H9 (cell line): ENCODE results near the gene JMJD1C. TPM values are rescaled to one million over a fixed set of nuclear protein-coding genes. Genes with fewer than 3 reads are reported as not detected.

Source experiments
- DNase-seq: peaks from one replicate; pipeline ENCODE4 v3.0.0-alpha.2; 2017
- H2AFZ ChIP-seq: one replicate; pipeline ENCODE4 v1.6.1; 2013; ENCODE audit warnings: mild to moderate bottlenecking, low read length, control low read depth, moderate library complexity
- H2AK5ac ChIP-seq: 2 replicates; pipeline ENCODE4 v1.6.1; 2013; ENCODE audit warnings: low read length, control low read depth, mixed read lengths; ENCODE audit not compliant: insufficient read length
- H2BK120ac ChIP-seq: one replicate; pipeline ENCODE4 v1.6.1; 2013; ENCODE audit warnings: low read depth, mild to moderate bottlenecking, low read length, control low read depth, inconsistent platforms; ENCODE audit not compliant: poor library complexity, severe bottlenecking
- H2BK12ac ChIP-seq: 2 replicates; pipeline ENCODE4 v1.6.1; 2013; ENCODE audit warnings: low read length, control low read depth, mixed read lengths, low read depth; ENCODE audit not compliant: insufficient read length
- H2BK15ac ChIP-seq: 2 replicates; pipeline ENCODE4 v1.6.1; 2013; ENCODE audit warnings: low read depth, low read length, control low read depth
- H2BK20ac ChIP-seq: one replicate; pipeline ENCODE4 v1.6.1; 2013; ENCODE audit warnings: low read depth, mild to moderate bottlenecking, low read length, control low read depth, inconsistent platforms; ENCODE audit not compliant: poor library complexity, severe bottlenecking
- H2BK5ac ChIP-seq: 2 replicates; pipeline ENCODE4 v1.6.1; 2013; ENCODE audit warnings: low read length, control low read depth, mixed read lengths; ENCODE audit not compliant: insufficient read length
- H3K14ac ChIP-seq: 2 replicates; pipeline ENCODE4 v1.6.1; 2013; ENCODE audit warnings: low read length, control low read depth; ENCODE audit not compliant: insufficient read depth
- H3K18ac ChIP-seq: 2 replicates; pipeline ENCODE4 v1.6.1; 2013; ENCODE audit warnings: low read depth, mild to moderate bottlenecking, mixed read lengths, low read length, control low read depth; ENCODE audit not compliant: insufficient read length
- H3K23ac ChIP-seq: 2 replicates; pipeline ENCODE4 v1.6.1; 2013; ENCODE audit warnings: low read length, control low read depth, mixed read lengths, low read depth; ENCODE audit not compliant: insufficient read length
- H3K23me2 ChIP-seq: 2 replicates; pipeline ENCODE4 v1.6.1; 2013; ENCODE audit warnings: low read depth, mild to moderate bottlenecking, mixed read lengths, low read length, control low read depth; ENCODE audit not compliant: insufficient read length, poor library complexity, severe bottlenecking
- H3K27ac ChIP-seq: 2 replicates; pipeline ENCODE4 v1.5.1; 2013; ENCODE audit warnings: low read length, control low read depth, mixed read lengths, low read depth; ENCODE audit not compliant: insufficient read length
- H3K27me3 ChIP-seq: 2 replicates; pipeline ENCODE4 v1.6.1; 2013; ENCODE audit warnings: low read length, control low read depth, inconsistent platforms; ENCODE audit not compliant: insufficient read depth
- H3K4ac ChIP-seq: 2 replicates; pipeline ENCODE4 v1.6.1; 2013; ENCODE audit warnings: low read depth, mild to moderate bottlenecking, control low read depth, inconsistent platforms, low read length, moderate library complexity
- H3K4me1 ChIP-seq: 2 replicates; pipeline ENCODE4 v1.6.1; 2013; ENCODE audit warnings: low read length, control low read depth, inconsistent platforms; ENCODE audit not compliant: insufficient read depth
- H3K4me2 ChIP-seq: 2 replicates; pipeline ENCODE4 v1.6.1; 2013; ENCODE audit warnings: low read length, control low read depth, mixed read lengths; ENCODE audit not compliant: insufficient read length, insufficient read depth
- H3K56ac ChIP-seq: 2 replicates; pipeline ENCODE4 v1.6.1; 2013; ENCODE audit warnings: low read depth, mild to moderate bottlenecking, mixed read lengths, low read length, control low read depth; ENCODE audit not compliant: insufficient read length
- H3K79me1 ChIP-seq: 2 replicates; pipeline ENCODE4 v1.6.1; 2013; ENCODE audit warnings: low read depth, mild to moderate bottlenecking, moderate library complexity, low read length, control low read depth, inconsistent platforms; ENCODE audit not compliant: insufficient read depth, poor library complexity, severe bottlenecking
- H3K79me2 ChIP-seq: 2 replicates; pipeline ENCODE4 v1.6.1; 2013; ENCODE audit warnings: low read length, control low read depth, inconsistent platforms; ENCODE audit not compliant: insufficient read depth
- H3K9ac ChIP-seq: 2 replicates; pipeline ENCODE4 v1.6.1; 2013; ENCODE audit warnings: low read length, control low read depth, mixed read lengths; ENCODE audit not compliant: insufficient read length; ENCODE audit errors: extremely low read depth
- H3K9me3 ChIP-seq: one replicate; pipeline ENCODE4 v1.6.1; 2013; ENCODE audit warnings: low read depth, low read length, inconsistent platforms; ENCODE audit not compliant: control insufficient read depth
- H3T11ph ChIP-seq: one replicate; pipeline ENCODE4 v1.6.1; 2013; ENCODE audit warnings: mild to moderate bottlenecking, low read length, control low read depth, inconsistent platforms
- H4K20me1 ChIP-seq: one replicate; pipeline ENCODE4 v1.6.1; 2013; ENCODE audit not compliant: control insufficient read depth, insufficient read length, insufficient read depth
- H4K5ac ChIP-seq: 2 replicates; pipeline ENCODE4 v1.6.1; 2013; ENCODE audit warnings: low read depth, mild to moderate bottlenecking, mixed read lengths, low read length, control low read depth; ENCODE audit not compliant: insufficient read length
- H4K8ac ChIP-seq: replicated peaks from 2 replicates; pipeline ENCODE4 v1.6.1; 2013; ENCODE audit warnings: low read length, control low read depth, mixed read lengths, low read depth; ENCODE audit not compliant: insufficient read length
- H4K91ac ChIP-seq: 2 replicates; pipeline ENCODE4 v1.6.1; 2013; ENCODE audit warnings: low read depth, mild to moderate bottlenecking, moderate library complexity, mixed read lengths, low read length, control low read depth; ENCODE audit not compliant: insufficient read length
- H3K27ac Mint-ChIP-seq, 3 experiments: 2 replicates in 2 of 3; 3 replicates in 1 of 3; pipeline ENCODE4 v1.8.0; 2020 to 2021; ENCODE audit warnings: mixed read lengths in 3 of 3, mild to moderate bottlenecking in 1 of 3, moderate library complexity in 1 of 3
- H3K27me3 Mint-ChIP-seq: 2 replicates; pipeline ENCODE4 v1.8.0; 2021; ENCODE audit warnings: low read depth, mild to moderate bottlenecking, moderate library complexity, mixed read lengths
- H3K36me3 Mint-ChIP-seq, 3 experiments: 2 replicates in 2 of 3; 3 replicates in 1 of 3; pipeline ENCODE4 v1.8.0; 2020 to 2021; ENCODE audit warnings: low read depth in 3 of 3, mixed read lengths in 3 of 3; ENCODE audit not compliant: insufficient read depth in 1 of 3
- H3K4me1 Mint-ChIP-seq, 2 experiments: 2 replicates each; pipeline ENCODE4 v1.8.0; 2020; ENCODE audit warnings: mixed read lengths in 2 of 2
- H3K4me3 Mint-ChIP-seq, 2 experiments: 2 replicates in 1 of 2; 3 replicates in 1 of 2; pipeline ENCODE4 v1.8.0; 2020 to 2021; ENCODE audit warnings: mild to moderate bottlenecking in 2 of 2, mixed read lengths in 2 of 2, moderate library complexity in 1 of 2
- H3K9me3 Mint-ChIP-seq, 2 experiments: 2 replicates in 1 of 2; 3 replicates in 1 of 2; pipeline ENCODE4 v1.8.0; 2020; ENCODE audit warnings: mild to moderate bottlenecking in 2 of 2, mixed read lengths in 2 of 2, moderate library complexity in 1 of 2
- WGBS: extraction: QIAGEN DNeasy Blood & Tissue Kit; methylation state at CpG from one replicate; pipeline ENCODE4 v1.1.7; 2013; ENCODE audit warnings: missing lambda C conversion rate, low lambda C conversion rate, mixed read lengths; ENCODE audit not compliant: insufficient read length; ENCODE audit errors: extremely low coverage; 5-methylcytosine and 5-hydroxymethylcytosine counted together
- total RNA-seq: library from RNA; stranded (reverse); gene quantifications from 2 replicates; pipeline ENCODE4 v1.2.1, GENCODE V29; 2021
- TF ChIP-seq, protein P1 (sequence below): fragments of 200-600 bp; sonication (generic); conservative IDR thresholded peaks from 3 replicates; pipeline ENCODE4 v1.8.0; 2021; ENCODE audit warnings: antibody characterized with exemption, mild to moderate bottlenecking

Gene JMJD1C
- total RNA-seq, 1 experiment from 2014 or later, result 200 TPM

DNA sequence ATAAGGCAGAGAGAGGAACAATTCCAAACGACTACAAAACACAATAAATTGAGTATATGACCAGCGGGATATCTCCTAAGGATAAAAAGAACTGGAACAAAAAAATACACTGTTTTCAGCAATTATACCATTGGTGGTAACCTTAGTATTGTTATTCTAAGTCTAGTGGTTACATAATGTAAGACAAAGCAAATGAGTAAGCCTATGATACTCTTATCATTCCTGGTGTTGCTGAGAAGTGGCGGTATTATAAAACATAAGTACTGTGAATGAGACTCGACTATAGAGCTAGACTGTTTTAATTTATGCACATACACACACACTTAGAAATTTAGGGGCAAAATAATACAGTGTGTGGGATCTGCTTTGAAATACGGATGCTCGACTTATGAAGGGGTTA, 225.0 kb downstream of the JMJD1C start:
- no peak overlapping the region for H3K9ac ChIP-seq
- H4K8ac ChIP-seq, result no peak overlapping the region
- DNase-seq, result no peak
- Mint-ChIP-seq H3K36me3 (peaks cover 6 to 18% (median 10%) of the 10 kb centered on the region in 3 experiments), H3K9me3 (peaks cover 5 to 6% of the 10 kb centered on the region in 2 experiments), H3K4me3 (no peak overlapping the region), H3K27ac (no peak overlapping the region), H3K4me1 (peaks cover 41 to 48% of the 10 kb centered on the region in 2 experiments), H3K27me3 (no peaks in the 10 kb centered on the region)
- H3K27ac ChIP-seq, result no peak overlapping the region
- WGBS, result no CpG with 5 or more reads among the region's 6 CpGs
- no peak overlapping the region for H3K4ac ChIP-seq
- no peaks in the 10 kb centered on the region for H4K20me1 ChIP-seq
- H3K23me2 ChIP-seq, result no peaks in the 10 kb centered on the region
- no peak overlapping the region for H2BK12ac ChIP-seq
- H3K79me1 ChIP-seq, result peaks cover 3% of the 10 kb centered on the region
- H3K56ac ChIP-seq, result no peak overlapping the region
- no peak overlapping the region for H2BK20ac ChIP-seq
- H3K14ac ChIP-seq, result no peak overlapping the region
- no peak overlapping the region for H2BK120ac ChIP-seq
- H3K9me3 ChIP-seq, result no peaks in the 10 kb centered on the region
- no peak overlapping the region for H2AK5ac ChIP-seq
- no peak overlapping the region for H3T11ph ChIP-seq
- H2AFZ ChIP-seq, result no peak overlapping the region
- H4K5ac ChIP-seq, result no peak overlapping the region
- no peak overlapping the region for H3K4me2 ChIP-seq
- H3K23ac ChIP-seq, result no peak overlapping the region
- no peak overlapping the region for H2BK5ac ChIP-seq
- H4K91ac ChIP-seq, result no peak overlapping the region
- no peaks in the 10 kb centered on the region for H3K27me3 ChIP-seq
- H2BK15ac ChIP-seq, result no peak overlapping the region
- peaks cover 70% of the 10 kb centered on the region for H3K79me2 ChIP-seq
- TF ChIP-seq, protein P1, sequence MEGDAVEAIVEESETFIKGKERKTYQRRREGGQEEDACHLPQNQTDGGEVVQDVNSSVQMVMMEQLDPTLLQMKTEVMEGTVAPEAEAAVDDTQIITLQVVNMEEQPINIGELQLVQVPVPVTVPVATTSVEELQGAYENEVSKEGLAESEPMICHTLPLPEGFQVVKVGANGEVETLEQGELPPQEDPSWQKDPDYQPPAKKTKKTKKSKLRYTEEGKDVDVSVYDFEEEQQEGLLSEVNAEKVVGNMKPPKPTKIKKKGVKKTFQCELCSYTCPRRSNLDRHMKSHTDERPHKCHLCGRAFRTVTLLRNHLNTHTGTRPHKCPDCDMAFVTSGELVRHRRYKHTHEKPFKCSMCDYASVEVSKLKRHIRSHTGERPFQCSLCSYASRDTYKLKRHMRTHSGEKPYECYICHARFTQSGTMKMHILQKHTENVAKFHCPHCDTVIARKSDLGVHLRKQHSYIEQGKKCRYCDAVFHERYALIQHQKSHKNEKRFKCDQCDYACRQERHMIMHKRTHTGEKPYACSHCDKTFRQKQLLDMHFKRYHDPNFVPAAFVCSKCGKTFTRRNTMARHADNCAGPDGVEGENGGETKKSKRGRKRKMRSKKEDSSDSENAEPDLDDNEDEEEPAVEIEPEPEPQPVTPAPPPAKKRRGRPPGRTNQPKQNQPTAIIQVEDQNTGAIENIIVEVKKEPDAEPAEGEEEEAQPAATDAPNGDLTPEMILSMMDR, result no peak
- H3K4me1 ChIP-seq, result peaks cover 2% of the 10 kb centered on the region; the same call in 1 of the 2 replicates
- no peak overlapping the region for H3K18ac ChIP-seq
